Activated naive CD8-positive, alpha-beta T cell treated with anti-CD3 and anti-CD28 coated beads for 36 hours (primary cell): ENCODE measurements around the gene NEK3. TPM values are rescaled to one million over a fixed set of nuclear protein-coding genes. Genes with fewer than 3 reads are reported as not detected.
A peak's percentile ranks its signal among the peaks of the same experiment; 100 is the strongest.
"Not testable (repeated sequence)": the region's sequence is repeated elsewhere in the genome, so short reads cannot be mapped to it uniquely, and the experiment has no call there.

Source experiments
- DNase-seq: peaks from one replicate; pipeline ENCODE4 v3.0.0; 2021
- H3K27ac Mint-ChIP-seq: one replicate; pipeline ENCODE4 v1.8.0; 2022; ENCODE audit warnings: mild to moderate bottlenecking, moderate library complexity, mixed read lengths
- H3K27me3 Mint-ChIP-seq: one replicate; pipeline ENCODE4 v1.8.0; 2022; ENCODE audit warnings: mild to moderate bottlenecking, mixed read lengths
- H3K36me3 Mint-ChIP-seq: one replicate; pipeline ENCODE4 v1.8.0; 2021; ENCODE audit warnings: mild to moderate bottlenecking, mixed read lengths
- H3K4me1 Mint-ChIP-seq: one replicate; pipeline ENCODE4 v1.8.0; 2021; ENCODE audit warnings: mixed read lengths
- H3K4me3 Mint-ChIP-seq: one replicate; pipeline ENCODE4 v1.8.0; 2022; ENCODE audit warnings: mild to moderate bottlenecking, moderate library complexity, mixed read lengths
- H3K9me3 Mint-ChIP-seq: one replicate; pipeline ENCODE4 v1.8.0; 2022; ENCODE audit warnings: mixed read lengths
- total RNA-seq, 2 experiments: library from RNA; stranded (reverse); gene quantifications; one replicate each; pipeline ENCODE4 v1.2.3, GENCODE V29; 2021

Gene NEK3
- total RNA-seq = 1 to 10 TPM; 1.5 to 2.5 TPM

GRCh38 chr13:52159159-52159982, at the start of gene NEK3:
Gene NEK3, minus strand, starts transcription at chr13:52159597. Its CDS starts 3,406 bp downstream, at chr13:52156191.
- DNase-seq = peak; percentile 58
- H3K4me3 Mint-ChIP-seq = peak within 1 kb of the TSS; percentile 79
- H3K36me3 Mint-ChIP-seq = peaks cover 5% of the 10 kb centered on the region
- H3K9me3 Mint-ChIP-seq = no peaks in the 10 kb centered on the region
- peak within 1 kb of the TSS; percentile 57 for H3K27ac Mint-ChIP-seq
- H3K4me1 Mint-ChIP-seq = peaks cover 31% of the 10 kb centered on the region
- H3K27me3 Mint-ChIP-seq = peaks cover 17% of the 10 kb centered on the region

- not testable (repeated sequence) for H3K27me3 Mint-ChIP-seq, H3K9me3 Mint-ChIP-seq, DNase-seq, H3K4me3 Mint-ChIP-seq, H3K27ac Mint-ChIP-seq, H3K4me1 Mint-ChIP-seq, H3K36me3 Mint-ChIP-seq
Observed at GRCh38 chr13:52208384-52208783, 49.0 kb upstream of the NEK3 start.

- H3K27ac Mint-ChIP-seq, H3K4me1 Mint-ChIP-seq, H3K36me3 Mint-ChIP-seq, H3K4me3 Mint-ChIP-seq, H3K9me3 Mint-ChIP-seq, H3K27me3 Mint-ChIP-seq, DNase-seq: not testable (repeated sequence)
Observed at GRCh38 chr13:52207896-52208295, 48.5 kb upstream of the NEK3 start.

- not testable (repeated sequence) for H3K4me3 Mint-ChIP-seq, H3K9me3 Mint-ChIP-seq, H3K27ac Mint-ChIP-seq, H3K36me3 Mint-ChIP-seq, H3K4me1 Mint-ChIP-seq, H3K27me3 Mint-ChIP-seq, DNase-seq
Observed at GRCh38 chr13:52207337-52207736, 47.9 kb upstream of the NEK3 start.

GRCh38 chr13:52204546-52204945, 45.1 kb upstream of the NEK3 start:
- not testable (repeated sequence) for H3K9me3 Mint-ChIP-seq, H3K4me3 Mint-ChIP-seq, H3K4me1 Mint-ChIP-seq, DNase-seq, H3K36me3 Mint-ChIP-seq, H3K27ac Mint-ChIP-seq, H3K27me3 Mint-ChIP-seq

- not testable (repeated sequence) for H3K4me1 Mint-ChIP-seq, H3K36me3 Mint-ChIP-seq, H3K27me3 Mint-ChIP-seq, DNase-seq, H3K27ac Mint-ChIP-seq, H3K4me3 Mint-ChIP-seq, H3K9me3 Mint-ChIP-seq
Observed at GRCh38 chr13:52203864-52204263, 44.5 kb upstream of the NEK3 start.

- not testable (repeated sequence) for H3K27ac Mint-ChIP-seq, H3K36me3 Mint-ChIP-seq
Observed at GRCh38 chr13:52202506-52202905, 43.1 kb upstream of the NEK3 start.

GRCh38 chr13:52201439-52202193, 42.2 kb upstream of the NEK3 start:
- H3K36me3 Mint-ChIP-seq, DNase-seq, H3K4me3 Mint-ChIP-seq, H3K27ac Mint-ChIP-seq, H3K27me3 Mint-ChIP-seq, H3K9me3 Mint-ChIP-seq, H3K4me1 Mint-ChIP-seq: not testable (repeated sequence)

More at GRCh38 chr13:52202506-52202905, 43.1 kb upstream of the NEK3 start:
- DNase-seq, H3K4me3 Mint-ChIP-seq, H3K9me3 Mint-ChIP-seq, H3K4me1 Mint-ChIP-seq, H3K27me3 Mint-ChIP-seq: not testable (repeated sequence)

- Mint-ChIP-seq H3K9me3 (no peaks in the 10 kb centered on the region), H3K4me3 (peak overlapping the region; percentile 95), H3K36me3 (no peaks in the 10 kb centered on the region), H3K27me3 (no peaks in the 10 kb centered on the region), H3K4me1 (peaks cover 22% of the 10 kb centered on the region), H3K27ac (peak overlapping the region; percentile 94)
- DNase-seq = peak; percentile 59
Observed at GRCh38 chr13:52195401-52195837, 36.0 kb upstream of the NEK3 start.

- Mint-ChIP-seq H3K27me3 (no peaks in the 10 kb centered on the region), H3K27ac (peak overlapping the region; percentile 94), H3K9me3 (no peaks in the 10 kb centered on the region), H3K36me3 (no peaks in the 10 kb centered on the region), H3K4me3 (peak overlapping the region; percentile 95), H3K4me1 (peaks cover 27% of the 10 kb centered on the region)
- DNase-seq = peak; percentile 88
Observed at GRCh38 chr13:52194184-52194868, 34.9 kb upstream of the NEK3 start.

GRCh38 chr13:52193587-52194183, 34.3 kb upstream of the NEK3 start:
- not testable (repeated sequence) for H3K9me3 Mint-ChIP-seq, H3K36me3 Mint-ChIP-seq, H3K27me3 Mint-ChIP-seq, DNase-seq
- H3K4me3 Mint-ChIP-seq = peak overlapping the region; percentile 95
- H3K4me1 Mint-ChIP-seq = peaks cover 30% of the 10 kb centered on the region
- peak overlapping the region; percentile 94 for H3K27ac Mint-ChIP-seq

- Mint-ChIP-seq H3K36me3 (peaks cover 11% of the 10 kb centered on the region), H3K27ac (peak overlapping the region; percentile 51), H3K4me1 (peaks cover 36% of the 10 kb centered on the region)
- H3K27me3 Mint-ChIP-seq, H3K9me3 Mint-ChIP-seq, H3K4me3 Mint-ChIP-seq: not testable (repeated sequence)
- DNase-seq = peak; percentile 10
Observed at GRCh38 chr13:52187424-52188187, 28.2 kb upstream of the NEK3 start.

GRCh38 chr13:52187029-52187423, 27.6 kb upstream of the NEK3 start:
- peaks cover 12% of the 10 kb centered on the region for H3K36me3 Mint-ChIP-seq
- no peaks in the 10 kb centered on the region for H3K27me3 Mint-ChIP-seq
- no peak overlapping the region for H3K27ac Mint-ChIP-seq

GRCh38 chr13:52181316-52181954, 22.0 kb upstream of the NEK3 start:
- not testable (repeated sequence) for H3K4me1 Mint-ChIP-seq, H3K27me3 Mint-ChIP-seq, DNase-seq, H3K27ac Mint-ChIP-seq, H3K9me3 Mint-ChIP-seq, H3K4me3 Mint-ChIP-seq
- peaks cover 19% of the 10 kb centered on the region for H3K36me3 Mint-ChIP-seq

More at GRCh38 chr13:52187029-52187423, 27.6 kb upstream of the NEK3 start:
- Mint-ChIP-seq H3K9me3 (no peaks in the 10 kb centered on the region), H3K4me3 (no peak overlapping the region), H3K4me1 (peaks cover 32% of the 10 kb centered on the region)
- DNase-seq = no peak
